ENCODE results near the gene SH2D1B. TPM values are rescaled to one million over a fixed set of nuclear protein-coding genes. Genes with fewer than 3 reads are reported as not detected.
A peak's percentile ranks its signal among the peaks of the same experiment; 100 is the strongest.

Gene SH2D1B
- total RNA-seq, 6 donors from 2014 or later = 0.61 to 3.4 (median 1.1) TPM; not detected in 1

- Histone ChIP-seq H3K27me3 (no peaks in the 10 kb centered on the region), H3K4me3 (no peak within 1 kb of the TSS), H3K4me1 (peaks cover 0 to 2% (median 0%) of the 10 kb centered on the region in 4 donors), H3K27ac (no peak within 1 kb of the TSS), H3K9me3 (no peaks in the 10 kb centered on the region), H3K36me3 (no peaks in the 10 kb centered on the region)
- DNase-seq (no peak), ATAC-seq (ENCODE audit: low FRiP score in 2 of 2) (no peak)
- 89 to 93% methylated on average over 5 of the region's 5 CpGs for WGBS, 2 donors
- no peak for TF ChIP-seq POLR2A (IDR thresholded peaks at IDR 0.05)
- no peak for TF ChIP-seq EP300 (IDR thresholded peaks at IDR 0.05)
- no peak for TF ChIP-seq POLR2AphosphoS5 (IDR thresholded peaks at IDR 0.05)
- TF ChIP-seq, protein P1, sequence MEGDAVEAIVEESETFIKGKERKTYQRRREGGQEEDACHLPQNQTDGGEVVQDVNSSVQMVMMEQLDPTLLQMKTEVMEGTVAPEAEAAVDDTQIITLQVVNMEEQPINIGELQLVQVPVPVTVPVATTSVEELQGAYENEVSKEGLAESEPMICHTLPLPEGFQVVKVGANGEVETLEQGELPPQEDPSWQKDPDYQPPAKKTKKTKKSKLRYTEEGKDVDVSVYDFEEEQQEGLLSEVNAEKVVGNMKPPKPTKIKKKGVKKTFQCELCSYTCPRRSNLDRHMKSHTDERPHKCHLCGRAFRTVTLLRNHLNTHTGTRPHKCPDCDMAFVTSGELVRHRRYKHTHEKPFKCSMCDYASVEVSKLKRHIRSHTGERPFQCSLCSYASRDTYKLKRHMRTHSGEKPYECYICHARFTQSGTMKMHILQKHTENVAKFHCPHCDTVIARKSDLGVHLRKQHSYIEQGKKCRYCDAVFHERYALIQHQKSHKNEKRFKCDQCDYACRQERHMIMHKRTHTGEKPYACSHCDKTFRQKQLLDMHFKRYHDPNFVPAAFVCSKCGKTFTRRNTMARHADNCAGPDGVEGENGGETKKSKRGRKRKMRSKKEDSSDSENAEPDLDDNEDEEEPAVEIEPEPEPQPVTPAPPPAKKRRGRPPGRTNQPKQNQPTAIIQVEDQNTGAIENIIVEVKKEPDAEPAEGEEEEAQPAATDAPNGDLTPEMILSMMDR (IDR thresholded peaks at IDR 0.05) = no peak
Measured at GRCh38 chr1:162376691-162377090, 35.2 kb downstream of the SH2D1B start, which contains the start of gene SPATA46. SPATA46 (minus strand) TSS chr1:162376854; CDS start chr1:162376790, 64 bp downstream.

DNA sequence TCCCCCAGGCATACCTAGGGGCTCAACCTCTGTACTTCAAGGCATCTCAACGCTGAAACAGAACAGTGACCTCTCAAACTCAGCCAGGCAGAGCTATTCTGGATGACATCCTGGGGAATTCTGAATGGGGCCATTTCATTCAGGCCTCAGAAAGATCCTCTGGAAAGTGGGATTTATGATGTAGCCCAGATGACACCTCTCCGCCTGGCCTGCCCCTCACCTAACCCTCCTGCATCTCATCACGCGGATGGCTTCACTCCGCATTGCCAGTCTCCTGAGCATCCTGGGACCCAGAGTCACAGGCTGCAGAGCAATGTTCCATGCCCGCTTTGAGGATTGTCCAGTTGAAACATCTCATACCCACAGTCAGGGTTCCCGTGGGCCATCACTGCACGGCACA is 36.5 kb downstream of the SH2D1B start:
- 82 to 83% methylated on average over 7 to 8 of the region's 8 CpGs for WGBS, 2 donors
- H3K27ac ChIP-seq = no peak overlapping the region
- ATAC-seq (ENCODE audit: low FRiP score in 2 of 2) (no peak), DNase-seq (no peak)
- no peaks in the 10 kb centered on the region for H3K27me3 ChIP-seq
- no peaks in the 10 kb centered on the region for H3K4me1 ChIP-seq
- no peak overlapping the region for H3K4me3 ChIP-seq
- H3K36me3 ChIP-seq = no peaks in the 10 kb centered on the region
- TF ChIP-seq, protein P1 (IDR thresholded peaks at IDR 0.05) = no peak
- TF ChIP-seq EP300 (IDR thresholded peaks at IDR 0.05) = no peak
- H3K9me3 ChIP-seq = no peaks in the 10 kb centered on the region

GRCh38 chr1:162374406-162374805 is 37.5 kb downstream of the SH2D1B start:
- WGBS, 2 donors = 91 to 93% methylated on average over 7 to 9 of the region's 9 CpGs
- no peaks in the 10 kb centered on the region for H3K9me3 ChIP-seq
- no peak for ATAC-seq (ENCODE audit: low FRiP score in 2 of 2)
- H3K4me3 ChIP-seq = no peak overlapping the region
- DNase-seq = no peak
- H3K4me1 ChIP-seq = no peaks in the 10 kb centered on the region
- H3K27me3 ChIP-seq = no peaks in the 10 kb centered on the region
- H3K36me3 ChIP-seq = no peaks in the 10 kb centered on the region
- TF ChIP-seq EP300 (IDR thresholded peaks at IDR 0.05) = no peak
- TF ChIP-seq POLR2AphosphoS5 (IDR thresholded peaks at IDR 0.05) = no peak
- TF ChIP-seq, protein P1 (IDR thresholded peaks at IDR 0.05) = no peak
- no peak for TF ChIP-seq POLR2A (IDR thresholded peaks at IDR 0.05)
- H3K27ac ChIP-seq = peak overlapping the region in 1 of 4 donors; percentile 20

GRCh38 chr1:162373541-162374260 is 38.2 kb downstream of the SH2D1B start:
- Histone ChIP-seq H3K27ac (peak overlapping the region in 2 of 4 donors; percentile 20 to 42), H3K36me3 (no peaks in the 10 kb centered on the region), H3K4me3 (no peak overlapping the region), H3K27me3 (no peaks in the 10 kb centered on the region), H3K4me1 (no peaks in the 10 kb centered on the region), H3K9me3 (no peaks in the 10 kb centered on the region)
- DNase-seq (peak in 1 of 2 donors; percentile 74), ATAC-seq (ENCODE audit: low FRiP score in 2 of 2) (peak; percentile 31 to 78)
- 83 to 86% methylated on average over 5 to 8 of the region's 8 CpGs for WGBS, 2 donors
- TF ChIP-seq, protein P1 (IDR thresholded peaks at IDR 0.05) = no peak
- TF ChIP-seq EP300 (IDR thresholded peaks at IDR 0.05) = peak in 1 of 4 donors; percentile 8

DNA sequence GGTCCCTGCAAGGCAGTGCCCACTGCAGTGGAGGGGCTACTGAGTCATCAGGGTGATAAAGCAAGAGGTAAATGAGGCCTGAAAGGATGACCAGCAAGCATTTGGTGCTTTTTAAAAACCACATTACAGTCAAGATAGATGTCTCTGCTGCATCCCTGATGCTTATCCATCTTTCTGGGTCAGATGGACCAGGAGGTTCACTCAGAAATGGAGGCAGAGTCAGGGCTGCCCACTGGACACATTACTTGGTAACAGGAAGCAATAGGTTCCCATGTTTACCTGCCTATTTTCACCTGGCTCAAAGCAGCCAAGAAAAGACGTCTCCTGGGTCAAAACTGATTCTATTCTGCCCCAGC is 38.9 kb downstream of the SH2D1B start:
- ATAC-seq (ENCODE audit: low FRiP score in 2 of 2) (no peak), DNase-seq (no peak)
- Histone ChIP-seq H3K36me3 (no peaks in the 10 kb centered on the region), H3K4me3 (no peak overlapping the region), H3K4me1 (no peaks in the 10 kb centered on the region), H3K27me3 (no peaks in the 10 kb centered on the region), H3K9me3 (no peaks in the 10 kb centered on the region), H3K27ac (peak overlapping the region in 1 of 4 donors; percentile 42)
- TF ChIP-seq EP300 (IDR thresholded peaks at IDR 0.05) (no peak), POLR2AphosphoS5 (IDR thresholded peaks at IDR 0.05) (no peak), POLR2A (IDR thresholded peaks at IDR 0.05) (no peak)
- TF ChIP-seq, protein P1 (IDR thresholded peaks at IDR 0.05) = no peak
- WGBS, 2 donors = 87% methylated on average over 1 of the region's 1 CpG; no CpG with 5 or more reads in 1 of the 2 donors

All from upper lobe of left lung (tissue), 6 donors.